ENCODE measurements around the gene UBR3. TPM values are rescaled to one million over a fixed set of nuclear protein-coding genes. Genes with fewer than 3 reads are reported as not detected.

Gene UBR3
- total RNA-seq, 1 experiment from 2014 or later: 21.9 TPM

GRCh38 chr2:169895294-169895985 is 68.2 kb downstream of the UBR3 start:
- H2BK15ac ChIP-seq (ENCODE audit: low read depth, low read length): no peak overlapping the region
- no peak overlapping the region for H4K91ac ChIP-seq (ENCODE audit: insufficient read length, low read depth, low read length)
- H3K4me1 ChIP-seq (ENCODE audit: insufficient read depth, low read length): no peaks in the 10 kb centered on the region
- H2BK12ac ChIP-seq (ENCODE audit: insufficient read length, low read depth, low read length): no peak overlapping the region
- no peak overlapping the region for H2BK5ac ChIP-seq (ENCODE audit: insufficient read length, low read length)
- no peaks in the 10 kb centered on the region for H3K23me2 ChIP-seq (ENCODE audit: insufficient read length, low read depth, low read length, poor library complexity, severe bottlenecking)
- Mint-ChIP-seq H3K4me3 (no peak overlapping the region), H3K27me3 (ENCODE audit: low read depth) (no peaks in the 10 kb centered on the region), H3K9me3 (no peaks in the 10 kb centered on the region), H3K4me1 (peaks cover 4 to 6% of the 10 kb centered on the region in 2 experiments; a peak in 3 of 4 replicates), H3K27ac (peak overlapping the region; percentile 53 to 89 (median 85); a peak in 5 of 7 replicates), H3K36me3 (ENCODE audit: insufficient read depth in 1 of 3, low read depth in 3 of 3) (peaks cover 0 to 10% (median 2%) of the 10 kb centered on the region in 3 experiments; a peak in 4 of 7 replicates)
- no peak overlapping the region for H3K56ac ChIP-seq (ENCODE audit: insufficient read length, low read depth, low read length)
- no peak overlapping the region for H3K14ac ChIP-seq (ENCODE audit: insufficient read depth, low read length)
- no peaks in the 10 kb centered on the region for H4K20me1 ChIP-seq (ENCODE audit: control insufficient read depth, insufficient read depth, insufficient read length)
- H2BK120ac ChIP-seq (ENCODE audit: low read depth, low read length, poor library complexity, severe bottlenecking): no peak overlapping the region
- TF ChIP-seq CTCF (conservative IDR thresholded peaks at IDR 0.05): no peak
- WGBS (ENCODE audit: extremely low coverage, insufficient read length, low lambda C conversion rate): no CpG with 5 or more reads among the region's 3 CpGs
- no peak overlapping the region for H3K9ac ChIP-seq (ENCODE audit: extremely low read depth, insufficient read length, low read length)
- no peak overlapping the region for H3T11ph ChIP-seq (ENCODE audit: low read length)
- no peak overlapping the region for H3K27ac ChIP-seq (ENCODE audit: insufficient read length, low read depth, low read length)
- no peak overlapping the region for H3K4ac ChIP-seq (ENCODE audit: low read depth, low read length)
- no peak overlapping the region for H4K8ac ChIP-seq (replicated peaks; ENCODE audit: insufficient read length, low read depth, low read length)
- no peaks in the 10 kb centered on the region for H3K79me2 ChIP-seq (ENCODE audit: insufficient read depth, low read length)
- no peak overlapping the region for H2BK20ac ChIP-seq (ENCODE audit: low read depth, low read length, poor library complexity, severe bottlenecking)
- no peaks in the 10 kb centered on the region for H3K9me3 ChIP-seq (ENCODE audit: control insufficient read depth, low read depth, low read length)
- no peak overlapping the region for H3K18ac ChIP-seq (ENCODE audit: insufficient read length, low read depth, low read length)
- DNase-seq: no peak
- no peak overlapping the region for H2AFZ ChIP-seq (ENCODE audit: low read length)
- no peaks in the 10 kb centered on the region for H3K79me1 ChIP-seq (ENCODE audit: insufficient read depth, low read depth, low read length, poor library complexity, severe bottlenecking)
- H4K5ac ChIP-seq (ENCODE audit: insufficient read length, low read depth, low read length): no peak overlapping the region
- no peak overlapping the region for H2AK5ac ChIP-seq (ENCODE audit: insufficient read length, low read length)
- no peak overlapping the region for H3K23ac ChIP-seq (ENCODE audit: insufficient read length, low read depth, low read length)
- H3K27me3 ChIP-seq (ENCODE audit: insufficient read depth, low read length): no peaks in the 10 kb centered on the region
- no peak overlapping the region for H3K4me2 ChIP-seq (ENCODE audit: insufficient read depth, insufficient read length, low read length)

Measured in H9 (cell line).